OCI-LY3 (cell line): Measurements from ENCODE around the gene GEMIN5.

Experiments
- H2AFZ ChIP-seq: fragments of 200-600, 300-600 bp; shearing (Covaris generic); 2 replicates; pipeline ENCODE4 v1.6.0; 2014; ENCODE audit warnings: antibody characterized with exemption, low read depth, low read length
- H3K27ac ChIP-seq: fragments of 200-600, 300-600 bp; sonication (generic); 2 replicates; pipeline ENCODE4 v1.5.1; 2014; ENCODE audit warnings: mild to moderate bottlenecking, low read length, moderate library complexity, mixed read lengths
- H3K27me3 ChIP-seq: fragments of 200-600, 300-600 bp; sonication (generic); 2 replicates; pipeline ENCODE4 v1.6.1; 2014; ENCODE audit warnings: low read depth, low read length, mixed read lengths
- H3K36me3 ChIP-seq: fragments of 200-600, 300-600 bp; sonication (generic); replicated peaks from 2 replicates; pipeline ENCODE3; 2014; ENCODE audit warnings: low read depth, low read length, mixed read lengths
- H3K4me1 ChIP-seq: fragments of 300-600, 200-600 bp; sonication (generic); 2 replicates; pipeline ENCODE4 v1.6.1; 2014; ENCODE audit warnings: low read length, mixed read lengths
- H3K4me2 ChIP-seq: fragments of 200-600, 300-600 bp; sonication (generic); 2 replicates; pipeline ENCODE4 v1.6.1; 2014; ENCODE audit warnings: low read length, mixed read lengths
- H3K4me3 ChIP-seq: fragments of 300-600, 200-600 bp; sonication (generic); 2 replicates; pipeline ENCODE4 v1.5.1; 2014; ENCODE audit warnings: antibody characterized with exemption, mild to moderate bottlenecking, low read length, moderate library complexity
- H3K79me2 ChIP-seq: fragments of 300-600, 200-600 bp; shearing (Covaris generic); 2 replicates; pipeline ENCODE4 v1.6.1; 2014; ENCODE audit warnings: mild to moderate bottlenecking, low read length, mixed read lengths
- H3K9ac ChIP-seq: fragments of 300-600, 200-600 bp; shearing (Covaris generic); 2 replicates; pipeline ENCODE4 v1.6.0; 2014; ENCODE audit warnings: mild to moderate bottlenecking, low read length, moderate library complexity
- H3K9me3 ChIP-seq: fragments of 200-600, 300-600 bp; shearing (Covaris generic); 2 replicates; pipeline ENCODE4 v1.6.1; 2014; ENCODE audit warnings: low read length, mixed read lengths; ENCODE audit not compliant: insufficient read depth
- H4K20me1 ChIP-seq: fragments of 200-600, 300-600 bp; sonication (generic); 2 replicates; pipeline ENCODE4 v1.6.1; 2016; ENCODE audit warnings: low read length, mixed read lengths; ENCODE audit not compliant: insufficient read depth
- CTCF ChIP-seq: fragments of 200-600, 300-600 bp; sonication (generic); IDR thresholded peaks from 2 replicates; pipeline ENCODE4 v1.5.1; 2014; ENCODE audit warnings: antibody characterized with exemption, low read length, low read depth
- EZH2phosphoT487 ChIP-seq: fragments of 200-600 bp; shearing (Covaris generic); IDR thresholded peaks from 2 replicates; pipeline ENCODE4 v1.6.1; 2018; ENCODE audit warnings: antibody characterized with exemption, mixed run types, low read depth

The GEMIN5 gene

GRCh38 chr5:154899151-154899816 lies 38.7 kb downstream of the GEMIN5 start:
- no peak overlapping the region for H3K4me3 ChIP-seq

GRCh38 chr5:154898210-154898609 lies 39.8 kb downstream of the GEMIN5 start:
- no peak overlapping the region for H3K27ac ChIP-seq
- H3K4me2 ChIP-seq, result no peak overlapping the region
- H3K9me3 ChIP-seq, result no peaks in the 10 kb centered on the region
- no peak overlapping the region for H3K9ac ChIP-seq
- H3K36me3 ChIP-seq, result peaks cover 44% of the 10 kb centered on the region
- no peaks in the 10 kb centered on the region for H3K4me1 ChIP-seq
- no peak overlapping the region for H2AFZ ChIP-seq
- no peak overlapping the region for H3K4me3 ChIP-seq
- no peaks in the 10 kb centered on the region for H4K20me1 ChIP-seq
- no peaks in the 10 kb centered on the region for H3K27me3 ChIP-seq
- no peaks in the 10 kb centered on the region for H3K79me2 ChIP-seq
- no peak for TF ChIP-seq CTCF
- TF ChIP-seq EZH2phosphoT487, result no peak

More at GRCh38 chr5:154899151-154899816, 38.7 kb downstream of the GEMIN5 start:
- no peak overlapping the region for H3K4me2 ChIP-seq
- H3K4me1 ChIP-seq, result no peaks in the 10 kb centered on the region
- TF ChIP-seq CTCF (no peak), EZH2phosphoT487 (no peak)
- no peaks in the 10 kb centered on the region for H3K79me2 ChIP-seq
- H3K9me3 ChIP-seq, result no peaks in the 10 kb centered on the region
- no peak overlapping the region for H3K9ac ChIP-seq
- H3K27me3 ChIP-seq, result no peaks in the 10 kb centered on the region
- no peak overlapping the region for H2AFZ ChIP-seq
- H4K20me1 ChIP-seq, result no peaks in the 10 kb centered on the region
- peaks cover 44% of the 10 kb centered on the region for H3K36me3 ChIP-seq
- H3K27ac ChIP-seq, result no peak overlapping the region

- Histone ChIP-seq H3K4me2 (no peak overlapping the region), H3K27me3 (no peaks in the 10 kb centered on the region), H3K4me1 (no peaks in the 10 kb centered on the region), H4K20me1 (no peaks in the 10 kb centered on the region), H3K79me2 (no peaks in the 10 kb centered on the region), H3K27ac (no peak overlapping the region), H3K36me3 (peaks cover 46% of the 10 kb centered on the region), H3K9me3 (no peaks in the 10 kb centered on the region), H3K9ac (no peak overlapping the region), H3K4me3 (no peak overlapping the region), H2AFZ (no peak overlapping the region)
- TF ChIP-seq EZH2phosphoT487 (no peak), CTCF (no peak)
Observed at GRCh38 chr5:154896562-154897165, 41.3 kb downstream of the GEMIN5 start.

- no peaks in the 10 kb centered on the region for H4K20me1 ChIP-seq
- no peak overlapping the region for H3K9ac ChIP-seq
- no peaks in the 10 kb centered on the region for H3K4me1 ChIP-seq
- H3K27ac ChIP-seq, result no peak overlapping the region
- H2AFZ ChIP-seq, result no peak overlapping the region
- no peaks in the 10 kb centered on the region for H3K27me3 ChIP-seq
- H3K4me2 ChIP-seq, result no peak overlapping the region
- H3K79me2 ChIP-seq, result no peaks in the 10 kb centered on the region
- no peak overlapping the region for H3K4me3 ChIP-seq
- peaks cover 48% of the 10 kb centered on the region for H3K36me3 ChIP-seq
- TF ChIP-seq CTCF (no peak), EZH2phosphoT487 (no peak)
- no peaks in the 10 kb centered on the region for H3K9me3 ChIP-seq
Observed at GRCh38 chr5:154895606-154896561, 42.1 kb downstream of the GEMIN5 start.
